C4-2B (cell line): ENCODE measurements around the gene UPF2.

ENCODE experiments used
- H3K27ac ChIP-seq: fragments of 450-650 bp; 2 replicates; pipeline ENCODE4 v1.5.1; 2017
- ZFX ChIP-seq: fragments of 450-650 bp; IDR thresholded peaks from 2 replicates; pipeline ENCODE4 v1.6.1; 2017
- TF ChIP-seq, protein P1 (sequence below): fragments of 450-650 bp; conservative IDR thresholded peaks from 2 replicates; pipeline ENCODE4 v1.5.1; 2017; ENCODE audit warnings: mild to moderate bottlenecking

Gene UPF2

GRCh38 chr10:11886138-11886474, 156.5 kb downstream of the UPF2 start:
- TF ChIP-seq ZFX: no peak
- TF ChIP-seq, protein P1, sequence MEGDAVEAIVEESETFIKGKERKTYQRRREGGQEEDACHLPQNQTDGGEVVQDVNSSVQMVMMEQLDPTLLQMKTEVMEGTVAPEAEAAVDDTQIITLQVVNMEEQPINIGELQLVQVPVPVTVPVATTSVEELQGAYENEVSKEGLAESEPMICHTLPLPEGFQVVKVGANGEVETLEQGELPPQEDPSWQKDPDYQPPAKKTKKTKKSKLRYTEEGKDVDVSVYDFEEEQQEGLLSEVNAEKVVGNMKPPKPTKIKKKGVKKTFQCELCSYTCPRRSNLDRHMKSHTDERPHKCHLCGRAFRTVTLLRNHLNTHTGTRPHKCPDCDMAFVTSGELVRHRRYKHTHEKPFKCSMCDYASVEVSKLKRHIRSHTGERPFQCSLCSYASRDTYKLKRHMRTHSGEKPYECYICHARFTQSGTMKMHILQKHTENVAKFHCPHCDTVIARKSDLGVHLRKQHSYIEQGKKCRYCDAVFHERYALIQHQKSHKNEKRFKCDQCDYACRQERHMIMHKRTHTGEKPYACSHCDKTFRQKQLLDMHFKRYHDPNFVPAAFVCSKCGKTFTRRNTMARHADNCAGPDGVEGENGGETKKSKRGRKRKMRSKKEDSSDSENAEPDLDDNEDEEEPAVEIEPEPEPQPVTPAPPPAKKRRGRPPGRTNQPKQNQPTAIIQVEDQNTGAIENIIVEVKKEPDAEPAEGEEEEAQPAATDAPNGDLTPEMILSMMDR: no peak
- no peak overlapping the region for H3K27ac ChIP-seq

DNA sequence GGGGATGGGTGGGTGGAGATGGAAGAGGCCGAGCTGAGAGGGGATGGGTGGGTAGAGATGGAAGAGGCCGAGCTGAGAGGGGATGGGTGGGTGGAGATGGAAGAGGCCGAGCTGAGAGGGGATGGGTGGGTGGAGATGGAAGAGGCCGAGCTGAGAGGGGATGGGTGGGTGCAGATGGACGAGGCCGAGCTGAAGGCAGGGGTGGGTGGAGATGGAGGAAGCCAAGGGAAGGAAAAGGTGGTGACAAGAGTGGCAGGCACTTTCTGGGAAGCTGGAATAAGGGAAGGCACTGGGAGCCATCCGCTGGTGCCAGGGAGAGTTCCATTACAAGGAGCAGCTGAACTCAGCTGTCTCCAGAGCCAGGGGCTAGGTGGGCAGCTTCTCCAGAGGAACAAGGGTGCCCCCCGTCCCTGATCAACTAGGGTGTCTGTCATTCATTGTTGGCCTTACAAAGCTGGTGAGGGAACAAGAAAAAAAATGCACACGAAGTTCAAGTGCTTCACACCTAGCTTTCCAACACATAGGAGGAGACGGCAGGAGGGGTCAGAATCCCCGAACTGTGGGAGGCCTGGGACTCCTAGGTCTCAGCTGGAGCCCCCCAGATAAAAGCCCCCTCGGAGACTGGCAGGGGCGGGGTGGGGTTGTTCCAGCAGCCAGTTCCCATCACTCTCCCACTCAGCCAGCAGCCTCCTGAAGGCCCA, 157.0 kb downstream of the UPF2 start:
- TF ChIP-seq, protein P1: no peak
- TF ChIP-seq ZFX: no peak

DNA sequence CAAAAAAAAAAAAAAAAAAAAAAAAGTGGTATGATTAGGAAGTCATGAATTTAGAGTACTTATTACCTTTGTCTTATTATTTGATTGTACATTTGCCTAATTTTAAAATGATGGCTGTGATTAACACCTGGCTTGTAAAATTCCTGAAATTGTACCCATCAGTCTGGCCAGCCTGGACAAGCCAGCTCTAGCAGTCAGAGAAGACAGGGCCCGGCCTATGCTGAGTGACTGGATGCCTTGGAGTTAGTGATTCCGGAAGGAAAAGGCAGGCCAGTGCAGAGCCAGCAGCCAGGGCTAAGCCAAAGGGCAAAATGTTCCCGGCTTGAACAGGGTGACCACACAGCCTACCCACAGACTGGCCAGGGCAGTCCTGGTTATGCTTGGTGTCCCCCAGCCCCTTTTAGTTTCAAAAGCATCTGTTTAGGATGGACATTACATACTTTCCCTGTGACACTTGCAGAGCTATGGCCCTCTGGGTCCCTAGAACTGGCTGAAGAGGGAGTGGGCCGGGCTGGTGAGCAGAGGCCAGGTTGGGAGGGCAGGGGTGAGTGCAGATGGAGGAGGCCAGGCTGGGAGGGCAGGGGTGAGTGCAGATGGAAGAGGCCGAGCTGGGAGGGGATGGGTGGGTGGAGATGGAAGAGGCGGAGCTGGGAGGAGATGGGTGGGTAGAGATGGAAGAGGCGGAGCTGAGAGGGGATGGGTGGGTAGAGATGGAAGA, 157.7 kb downstream of the UPF2 start:
- TF ChIP-seq, protein P1: no peak
- TF ChIP-seq ZFX: no peak
- H3K27ac ChIP-seq: no peak overlapping the region

More for the DNA sequence above, 157.0 kb downstream of the UPF2 start:
- H3K27ac ChIP-seq: no peak overlapping the region

- TF ChIP-seq, protein P1: no peak
- no peak for TF ChIP-seq ZFX
- H3K27ac ChIP-seq: no peak overlapping the region
These were observed 159.8 kb downstream of the UPF2 start for GRCh38 chr10:11882646-11883375.

GRCh38 chr10:11881477-11882417, 160.9 kb downstream of the UPF2 start:
- H3K27ac ChIP-seq: no peak overlapping the region
- TF ChIP-seq, protein P1: no peak
- TF ChIP-seq ZFX: no peak

DNA sequence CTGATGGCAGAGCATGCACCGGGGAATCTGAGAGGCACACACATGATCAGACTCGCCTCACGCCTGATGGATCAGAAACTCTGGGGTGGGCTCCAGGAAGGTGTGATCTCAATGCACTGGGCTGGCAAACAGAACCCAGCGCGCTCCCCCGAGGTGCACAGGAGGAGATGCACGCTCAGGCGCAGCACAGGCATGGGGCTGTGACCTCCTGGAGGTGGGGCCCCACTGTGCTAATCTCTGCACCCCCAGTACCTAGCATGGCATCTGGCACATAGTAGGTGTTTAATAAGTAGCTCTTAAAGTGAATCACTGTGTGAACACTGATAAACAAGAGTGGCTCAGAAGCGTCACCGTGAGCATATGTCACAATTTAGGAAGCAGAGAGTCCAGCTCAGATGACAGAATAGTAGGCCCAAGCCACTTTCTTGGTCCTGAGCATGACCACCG, 161.6 kb downstream of the UPF2 start:
- TF ChIP-seq ZFX: no peak
- TF ChIP-seq, protein P1: no peak
- no peak overlapping the region for H3K27ac ChIP-seq
